ENCODE measurements around the gene SGTA. TPM values are rescaled to one million over a fixed set of nuclear protein-coding genes. Genes with fewer than 3 reads are reported as not detected.

SGTA gene
- total and polyA plus RNA-seq, 4 donors: 16.7 to 38.4 (median 21.0) TPM

- no peak for TF ChIP-seq MAX (IDR thresholded peaks at IDR 0.05)
- no peak for TF ChIP-seq CTCF (IDR thresholded peaks at IDR 0.05; ENCODE audit: low read depth, low read length, missing input control)
- TF ChIP-seq ATF3 (IDR thresholded peaks at IDR 0.05): no peak
- no peak for TF ChIP-seq RXRA (IDR thresholded peaks at IDR 0.05)
Observed at GRCh38 chr19:2822846-2823245, 39.8 kb upstream of the SGTA start (continued).

GRCh38 chr19:2820112-2820702, 37.1 kb upstream of the SGTA start:
- H3K27me3 ChIP-seq (ENCODE audit: control insufficient read depth in 4 of 4, insufficient read depth in 4 of 4, low read length in 3 of 4): no peaks in the 10 kb centered on the region
- H3K9me3 ChIP-seq (ENCODE audit: control insufficient read depth in 4 of 4, low read length in 3 of 4): peaks cover 0 to 7% (median 0%) of the 10 kb centered on the region in 4 donors
- peak overlapping the region in 1 of 2 donors; percentile 84 for H3K9ac ChIP-seq (ENCODE audit: low read depth in 1 of 2, low read length in 2 of 2)
- peaks cover 0 to 18% (median 2%) of the 10 kb centered on the region in 4 donors for H3K36me3 ChIP-seq (ENCODE audit: control insufficient read depth in 4 of 4, insufficient read depth in 3 of 4, low read depth in 1 of 4, low read length in 3 of 4)
- H3K4me1 ChIP-seq (ENCODE audit: control insufficient read depth in 4 of 4, insufficient read depth in 4 of 4, low read length in 3 of 4): peaks cover 0 to 12% (median 4%) of the 10 kb centered on the region in 4 donors
- H3K27ac ChIP-seq (ENCODE audit: low read depth in 1 of 2, low read length in 2 of 2): no peak overlapping the region
- 2% methylated on average over 36 of the region's 36 CpGs for WGBS
- TF ChIP-seq JUND (IDR thresholded peaks at IDR 0.05): no peak
- no peak for TF ChIP-seq SP1 (IDR thresholded peaks at IDR 0.05)
- TF ChIP-seq YY1 (IDR thresholded peaks at IDR 0.05): no peak
- TF ChIP-seq RAD21 (IDR thresholded peaks at IDR 0.05): no peak
- no peak for TF ChIP-seq EGR1 (IDR thresholded peaks at IDR 0.05; ENCODE audit: low read depth in 2 of 2)
- TF ChIP-seq GABPA (IDR thresholded peaks at IDR 0.05 in 1 of 2, conservative IDR thresholded peaks at IDR 0.05 in 1 of 2): no peak
- TF ChIP-seq TAF1 (conservative IDR thresholded peaks at IDR 0.05): no peak
- TF ChIP-seq HNF4A (conservative IDR thresholded peaks at IDR 0.05): no peak
- TF ChIP-seq NR2F2 (IDR thresholded peaks at IDR 0.05): no peak
- TF ChIP-seq REST (IDR thresholded peaks at IDR 0.05): no peak
- no peak for TF ChIP-seq ATF3 (IDR thresholded peaks at IDR 0.05)
- TF ChIP-seq FOXA1 (IDR thresholded peaks at IDR 0.05): no peak
- no peak for TF ChIP-seq ZBTB33 (IDR thresholded peaks at IDR 0.05)
- no peak for TF ChIP-seq FOXA2 (IDR thresholded peaks at IDR 0.05)
- no peak for TF ChIP-seq CTCF (IDR thresholded peaks at IDR 0.05; ENCODE audit: low read depth, low read length, missing input control)
- no peak for TF ChIP-seq HNF4G (IDR thresholded peaks at IDR 0.05)
- no peak for DNase-seq (ENCODE audit: low spot score)
- H3K4me3 ChIP-seq (ENCODE audit: low read depth in 1 of 3, low read length in 3 of 3): peak overlapping the region; percentile 57 to 95 (median 91)
